Posterior cingulate gyrus (tissue), 11 donors: Measurements from ENCODE around the gene IPO8.
"Not testable (repeated sequence)": the region's sequence is repeated elsewhere in the genome, so short reads cannot be mapped to it uniquely, and the experiment has no call there.

ENCODE experiments used
- DNase-seq, 10 donors: peaks; one replicate each; pipeline versions ENCODE4 v3.0.0 to v3.0.0-alpha.2; 2020 to 2021; ENCODE audit warnings: mixed read lengths in 3 of 10
- intact Hi-C: fragments of 100-400 bp; cut with DNase I; formaldehyde crosslinking; loops from one replicate; pipeline ENCODE4 v1.15.1; 2023

Gene IPO8

DNA sequence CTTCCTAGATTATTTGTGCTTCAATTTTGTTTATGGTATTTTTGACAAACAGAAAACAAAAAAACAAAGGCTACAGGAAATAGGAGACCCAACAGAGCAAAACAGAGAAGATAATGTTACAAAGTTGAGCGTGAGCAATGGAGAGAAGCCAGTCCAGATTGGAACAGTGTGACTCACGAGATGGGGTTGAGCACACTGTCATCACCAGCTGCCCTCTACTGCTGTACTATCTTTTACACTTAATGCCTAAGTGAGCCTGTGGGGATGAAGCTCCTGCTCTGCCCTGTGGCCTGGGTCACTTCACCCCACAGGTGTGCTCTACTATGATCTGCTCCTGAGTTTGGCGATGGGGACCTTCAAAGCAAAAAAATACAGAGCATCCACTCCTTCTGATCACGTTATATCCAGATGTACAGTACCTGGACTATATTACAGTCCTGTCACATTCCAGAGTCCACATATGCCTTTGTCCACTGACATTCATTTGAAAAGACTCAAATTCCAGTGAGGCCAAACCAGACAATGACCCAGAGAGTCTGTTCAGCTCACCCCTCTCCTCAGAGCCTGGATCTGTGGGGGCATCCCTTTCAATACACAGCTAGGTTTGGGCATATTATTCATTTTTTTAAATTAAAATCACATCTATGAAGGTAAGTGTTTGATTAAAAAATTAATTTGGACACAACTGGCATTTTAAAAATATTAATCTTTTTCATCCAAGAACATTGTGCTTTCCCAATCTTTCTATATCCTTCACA lies 4.4 kb downstream of the IPO8 start:
- intact Hi-C loops: no loop called here

DNA sequence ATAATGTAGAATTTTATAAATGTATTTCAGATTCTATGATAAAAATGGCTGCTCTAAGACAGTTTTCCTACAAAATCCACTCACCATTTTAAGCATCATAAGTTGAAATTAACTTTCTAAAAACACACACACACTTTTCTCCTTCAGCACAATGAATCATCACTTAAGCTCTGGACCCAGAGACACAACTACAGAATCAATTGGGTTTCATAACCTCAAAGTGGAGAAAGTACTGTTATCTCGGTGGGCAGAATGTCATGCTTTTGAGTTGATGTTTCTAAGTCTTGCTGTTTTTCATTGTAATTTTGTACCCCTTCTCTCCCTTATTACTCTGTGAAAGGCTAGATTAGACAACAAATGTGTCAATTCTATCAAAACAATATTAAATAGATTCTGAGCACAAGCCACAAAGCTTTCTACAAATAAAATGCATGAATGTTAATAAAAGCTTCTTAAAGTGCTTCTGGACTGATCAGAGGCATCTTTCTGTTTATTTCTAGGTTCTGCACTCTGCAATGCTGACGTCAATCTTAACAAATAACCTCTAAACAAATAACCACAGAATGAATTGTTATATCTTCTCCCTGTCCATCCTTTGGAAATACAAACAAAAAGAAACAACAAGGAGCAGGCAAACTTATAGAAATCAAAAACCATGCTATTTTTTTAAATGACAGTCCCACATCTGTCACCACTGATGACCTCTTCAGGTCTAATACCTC lies 8.2 kb downstream of the IPO8 start:
- intact Hi-C loops: no loop called here

More for the DNA sequence above, 4.4 kb downstream of the IPO8 start:
- no peak for DNase-seq

DNA sequence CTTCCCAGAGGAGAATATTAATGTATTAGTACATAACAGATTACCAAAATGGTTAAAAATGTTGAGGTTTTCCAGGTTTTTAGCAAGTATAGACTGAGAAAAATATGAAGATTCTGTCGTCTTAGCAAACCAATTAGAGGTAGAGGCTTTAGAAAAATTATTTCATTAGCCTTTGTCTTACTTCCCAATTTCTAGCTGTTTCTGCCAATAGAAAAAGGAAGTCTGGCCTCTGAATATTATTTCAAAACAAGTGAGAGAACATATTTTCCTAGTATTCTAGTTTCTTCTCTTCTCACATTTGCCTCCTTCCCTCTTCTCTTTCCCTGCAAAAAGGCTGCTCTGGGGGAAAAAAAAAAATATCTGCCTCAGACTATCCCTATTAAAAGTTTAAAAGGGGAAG lies 16.4 kb downstream of the IPO8 start:
- intact Hi-C loops: no loop called here
- DNase-seq: no peak

More for the DNA sequence above, 8.2 kb downstream of the IPO8 start:
- DNase-seq: no peak

DNA sequence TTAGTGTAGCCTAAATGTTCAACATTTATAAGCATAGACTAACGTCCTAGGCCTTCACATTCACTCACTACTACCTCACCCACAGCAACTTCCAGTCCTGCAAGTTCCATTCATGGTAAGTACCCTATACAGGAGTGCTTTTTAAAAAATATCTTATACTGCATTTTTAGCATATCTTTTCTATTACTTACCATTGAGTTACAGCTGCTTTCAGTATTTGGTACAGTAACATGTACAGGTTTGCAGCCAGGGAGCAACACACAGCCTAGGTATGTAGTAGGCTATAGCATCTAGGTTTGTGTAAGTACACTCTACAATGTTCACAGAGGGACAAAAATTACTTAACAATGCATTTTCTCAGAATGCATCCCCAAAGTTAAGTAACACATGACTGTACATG lies 17.4 kb downstream of the IPO8 start:
- intact Hi-C loops: no loop called here
- DNase-seq: no peak

DNA sequence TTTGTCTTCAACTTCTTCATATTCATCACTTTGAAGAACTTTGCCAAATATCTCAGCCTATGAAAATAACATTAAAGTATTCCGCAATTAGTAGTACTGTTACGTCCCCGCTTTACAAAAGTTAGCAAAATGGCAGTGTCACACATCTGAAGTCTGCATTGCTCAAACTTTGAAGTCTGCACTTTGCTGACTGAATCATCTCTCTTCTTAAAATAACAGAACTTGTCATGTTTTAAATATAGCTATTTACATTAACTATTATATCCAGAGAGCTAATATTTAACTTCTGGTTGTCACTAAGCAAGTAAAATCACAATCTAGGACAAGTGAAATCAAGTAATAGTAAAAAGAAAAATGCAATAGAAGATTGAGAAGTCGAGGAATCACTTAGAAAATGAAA lies 34.5 kb downstream of the IPO8 start:
- intact Hi-C loops: no loop called here

DNA sequence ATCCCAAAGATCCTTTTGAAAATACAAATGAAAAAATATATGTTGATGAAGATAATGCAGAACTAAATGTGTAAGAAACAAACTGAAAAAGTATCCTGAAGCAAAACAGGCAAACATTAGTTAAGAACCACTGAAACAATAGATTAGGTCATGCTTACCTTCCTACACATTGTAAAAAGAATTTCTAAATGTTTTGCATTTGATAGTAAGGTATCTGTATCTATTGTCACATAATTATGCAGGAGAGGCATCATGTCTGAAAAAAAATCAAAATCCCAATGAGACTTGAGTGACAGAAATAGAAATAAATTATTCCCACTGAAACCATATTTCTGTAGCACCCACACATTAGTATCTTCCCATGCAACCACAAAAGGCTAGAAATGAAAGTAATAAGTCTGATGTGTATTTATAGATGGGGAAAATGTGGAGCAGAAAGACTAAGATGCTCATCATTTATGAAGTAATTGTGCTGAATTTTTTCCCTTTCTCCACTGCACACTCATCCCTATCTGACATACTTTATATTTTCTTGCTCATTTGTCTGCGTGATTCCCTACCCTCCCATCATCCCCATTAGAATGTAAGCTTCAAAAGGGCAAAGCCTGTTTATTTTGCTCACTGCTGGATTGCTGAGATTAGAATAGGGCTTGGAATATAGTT lies 43.5 kb downstream of the IPO8 start:
- intact Hi-C loops: no loop called here
- no peak for DNase-seq

More for the DNA sequence above, 34.5 kb downstream of the IPO8 start:
- no peak for DNase-seq

DNA sequence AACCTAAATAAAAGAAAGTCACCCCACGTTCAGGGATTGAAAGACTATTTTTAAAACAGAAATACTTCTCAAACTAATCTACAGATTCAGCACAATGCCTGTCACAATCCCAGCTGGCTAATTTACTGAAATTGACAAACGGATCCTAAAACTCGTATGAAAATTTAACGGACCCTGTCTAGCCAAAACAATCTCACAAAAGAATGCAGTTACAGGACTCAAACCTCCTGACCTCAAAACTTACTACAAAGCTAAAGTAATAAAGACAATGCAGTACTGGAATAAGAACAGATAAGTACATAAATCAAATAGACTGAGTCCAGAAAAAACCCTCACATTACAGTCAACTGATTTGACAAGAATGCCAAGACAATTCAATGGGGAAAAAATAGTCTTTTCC lies 48.8 kb downstream of the IPO8 start:
- no peak for DNase-seq
- intact Hi-C loops: no loop called here

DNA sequence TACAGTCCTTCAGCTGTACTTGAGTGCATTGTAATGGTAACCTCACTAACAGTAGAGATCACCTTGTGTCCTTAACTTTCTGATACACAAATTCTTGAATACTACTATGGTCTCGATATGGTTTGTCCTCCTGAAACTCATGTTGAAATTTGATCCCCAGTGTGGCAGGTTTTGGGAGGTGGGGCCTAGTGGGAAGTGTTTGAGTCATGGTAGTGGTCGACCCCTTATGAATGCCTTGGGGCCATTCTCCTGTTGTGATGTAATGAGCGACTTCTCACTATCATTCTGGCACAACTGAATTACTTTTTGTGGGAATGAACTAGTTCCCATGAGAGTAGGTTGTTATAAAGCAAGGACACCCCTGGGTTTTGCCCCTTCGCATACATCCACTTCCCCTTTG lies 52.3 kb downstream of the IPO8 start:
- intact Hi-C loops: no loop called here
- no peak for DNase-seq

DNA sequence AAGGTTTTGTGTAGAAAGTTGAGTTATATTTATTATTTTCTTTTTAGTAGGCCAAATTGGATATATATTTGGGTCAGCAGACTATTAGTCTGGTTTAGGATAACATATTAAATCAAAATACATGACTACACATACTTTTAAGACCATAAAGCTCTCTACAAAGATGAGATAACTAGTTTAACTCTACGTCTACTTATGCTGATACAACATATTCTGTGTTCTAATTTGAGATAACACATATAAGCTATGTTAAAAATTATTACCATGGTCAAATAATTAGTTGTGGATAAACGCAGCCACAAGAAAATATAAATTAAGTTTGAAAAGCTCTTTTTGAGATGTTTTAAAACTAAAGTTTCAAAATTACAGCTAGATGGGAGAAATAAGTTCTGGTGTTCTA lies 55.3 kb downstream of the IPO8 start:
- intact Hi-C loops: no loop called here
- DNase-seq: no peak

DNA sequence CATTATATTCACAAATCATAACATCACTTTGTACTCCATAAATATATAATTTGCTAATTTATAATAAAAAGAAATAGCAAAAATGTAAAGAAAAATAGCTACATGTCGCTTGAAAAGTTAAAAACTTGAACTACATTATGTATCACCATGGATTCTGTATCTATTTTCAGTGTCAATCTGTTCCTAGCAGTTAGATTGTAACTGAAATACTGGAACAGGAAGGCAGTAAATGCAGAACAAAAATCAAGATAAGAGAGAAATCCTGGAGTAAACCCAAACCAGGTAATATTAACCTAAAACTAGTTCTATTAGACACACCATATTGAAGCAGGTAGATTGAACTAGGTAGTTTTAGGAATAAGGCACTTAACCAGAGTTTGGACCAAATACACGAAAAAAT lies 60.3 kb downstream of the IPO8 start:
- no peak for DNase-seq
- intact Hi-C loops: no loop called here

DNA sequence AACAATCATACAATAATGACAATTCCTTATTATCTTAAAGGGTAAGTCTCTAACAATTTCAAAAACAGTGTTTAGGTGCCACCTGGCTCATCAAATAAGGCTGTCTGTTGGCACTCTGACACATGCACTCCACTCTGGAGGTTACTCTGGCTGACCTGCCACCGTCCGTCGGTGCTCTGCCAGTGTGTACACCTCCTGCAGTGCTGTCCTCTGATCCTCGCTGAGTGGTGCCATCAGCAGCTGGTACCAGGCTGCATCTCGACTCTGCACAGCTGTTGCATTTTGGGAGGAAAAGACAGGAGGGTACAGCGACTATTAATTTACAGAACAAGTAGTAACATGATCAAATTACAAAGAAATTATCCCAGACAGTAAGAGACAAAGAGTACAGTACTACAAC lies 63.9 kb downstream of the IPO8 start:
- intact Hi-C loops: no loop called here
- DNase-seq: peak in 1 of 10 donors; percentile 38

DNA sequence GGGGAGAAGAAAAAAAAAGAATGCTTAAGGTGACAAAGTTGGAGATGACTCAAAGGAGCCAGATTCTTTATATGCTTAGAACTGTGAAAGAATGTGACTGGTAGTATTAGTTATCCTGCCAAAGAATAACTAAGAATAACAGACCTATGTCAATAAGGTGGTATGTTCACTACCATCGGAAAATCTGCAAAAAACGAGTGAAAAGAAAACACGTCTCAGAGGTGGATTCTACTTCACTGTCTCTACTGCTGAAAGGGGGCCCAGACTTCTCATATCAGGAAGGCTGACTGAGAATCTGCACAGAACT lies 64.7 kb downstream of the IPO8 start:
- intact Hi-C loops: no loop called here
- no peak for DNase-seq

DNA sequence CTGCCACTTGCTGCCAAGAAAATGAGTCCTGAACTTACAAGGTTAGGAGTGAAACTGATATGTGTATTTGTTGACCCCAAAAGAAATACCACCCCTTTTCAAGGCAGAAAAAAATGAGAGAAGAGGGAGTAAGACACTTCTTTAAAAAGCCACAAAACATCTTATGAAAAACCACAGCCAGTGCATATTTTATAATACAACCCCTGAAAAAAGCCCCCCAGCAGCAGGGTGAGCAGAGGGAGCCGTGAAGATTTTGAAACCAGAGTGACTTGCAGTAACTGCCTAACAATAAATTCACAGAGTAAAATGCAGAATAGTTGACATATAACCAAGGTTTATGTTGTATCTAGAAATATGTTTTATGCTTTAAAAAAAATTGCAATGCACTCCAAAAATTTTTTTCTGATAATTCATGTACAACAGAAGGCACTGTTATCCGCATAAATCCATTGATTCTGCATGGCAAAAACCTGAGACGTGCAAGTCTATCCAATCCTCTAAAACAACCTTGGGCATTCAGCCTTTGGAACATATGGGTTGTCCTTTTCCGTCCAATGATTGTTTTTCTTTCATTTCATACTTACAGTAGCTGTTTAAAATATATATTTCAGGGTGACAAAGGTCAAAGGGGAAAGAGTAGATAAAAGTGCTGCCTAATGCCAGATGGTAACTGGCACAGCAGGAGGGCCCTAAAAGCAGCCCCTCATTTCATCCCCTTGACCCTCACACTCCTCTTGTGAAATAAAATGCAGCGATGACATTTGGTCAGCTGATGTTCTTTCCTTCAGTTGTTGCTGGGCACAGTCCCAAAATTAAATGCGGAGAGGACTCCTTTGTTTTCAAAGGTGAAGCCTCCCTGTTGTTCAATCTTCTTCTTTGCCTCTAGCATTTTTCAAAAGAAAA lies 65.3 kb downstream of the IPO8 start:
- intact Hi-C loops: no loop called here
- DNase-seq: no peak

DNA sequence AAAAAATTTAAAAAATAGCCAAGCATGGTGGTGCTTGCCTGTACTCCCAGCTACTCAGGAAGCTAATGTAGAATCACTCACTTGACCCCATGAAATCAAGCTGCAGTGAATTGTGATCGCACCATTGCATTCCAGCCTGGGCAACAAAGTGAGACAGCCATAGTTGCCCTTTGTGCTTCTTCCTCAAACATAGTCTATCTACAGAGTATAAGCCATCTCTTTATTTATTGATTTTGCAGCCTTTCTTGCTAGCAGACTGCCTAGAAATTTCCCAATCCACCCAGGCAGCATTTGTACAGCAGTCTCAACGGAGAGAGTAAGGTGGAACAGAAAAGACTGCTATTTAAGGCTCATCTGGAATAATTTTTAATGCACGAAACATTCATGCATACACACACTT lies 68.8 kb downstream of the IPO8 start:
- no peak for DNase-seq
- intact Hi-C loops: no loop called here

DNA sequence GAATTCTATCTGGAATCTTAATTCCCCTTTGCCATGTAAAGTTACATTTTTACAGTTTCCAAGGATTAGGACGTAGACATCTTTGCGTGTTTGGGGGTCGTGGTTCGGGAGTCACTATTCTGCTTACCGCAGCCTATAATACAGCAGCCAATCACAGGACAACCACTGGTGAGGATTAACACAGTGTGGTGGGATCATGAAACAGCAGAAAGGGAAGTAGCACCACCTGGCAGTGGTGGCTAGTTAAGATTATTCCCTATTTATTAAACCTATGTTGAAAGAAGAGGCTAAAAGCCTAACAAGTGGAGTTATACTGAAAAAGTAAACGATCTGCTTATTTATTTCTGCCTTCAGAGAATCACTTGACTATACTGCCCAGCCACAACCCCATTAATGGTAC lies 71.7 kb downstream of the IPO8 start:
- no peak for DNase-seq
- intact Hi-C loops: no loop called here

DNA sequence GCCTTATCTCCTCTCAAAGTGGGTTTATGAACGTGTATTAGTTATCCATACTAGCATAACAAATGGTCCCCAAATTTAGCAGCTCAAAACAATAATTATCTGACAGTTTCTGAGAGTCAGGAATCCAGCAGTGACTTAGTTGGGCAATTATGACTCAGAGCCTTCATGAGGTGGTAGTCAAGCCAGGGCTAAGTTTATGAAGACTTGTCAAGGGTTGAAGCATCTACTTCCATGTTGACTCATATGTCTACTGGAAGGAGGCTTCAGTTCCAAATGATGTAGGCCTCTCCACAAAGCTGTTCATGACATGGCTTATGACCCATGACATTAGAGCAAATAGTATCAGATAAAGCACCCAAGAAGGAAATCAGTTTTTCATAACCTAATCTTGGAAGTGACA lies 73.2 kb downstream of the IPO8 start:
- intact Hi-C loops: no loop called here

DNA sequence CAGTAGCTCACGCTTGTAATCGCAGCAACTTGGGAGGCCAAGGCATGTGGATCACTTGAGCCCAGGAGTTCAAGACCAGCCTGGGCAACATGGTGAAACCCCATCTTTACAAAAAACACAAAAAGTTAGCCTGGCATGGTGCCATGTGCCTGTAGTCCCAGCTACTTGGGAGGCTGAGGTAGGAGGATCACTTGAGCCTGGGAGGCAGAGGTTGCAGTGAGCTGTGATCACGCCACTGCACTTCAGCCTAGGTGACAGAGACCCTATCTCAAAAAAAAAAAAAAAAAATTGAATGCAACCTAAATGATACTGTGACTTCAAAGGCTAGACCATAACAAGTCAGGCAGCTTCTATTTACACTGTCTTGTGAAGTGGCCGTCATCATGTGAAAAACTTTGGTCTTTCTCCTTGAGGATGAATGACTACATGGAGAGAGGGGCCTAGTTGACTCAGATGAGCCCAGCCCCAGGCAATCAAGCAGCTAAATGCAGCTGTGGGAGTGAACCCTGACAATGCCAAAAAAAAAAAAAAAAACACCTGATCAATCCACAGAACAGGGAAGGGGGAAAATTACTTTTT lies 73.9 kb downstream of the IPO8 start:
- intact Hi-C loops, DNase-seq: not testable (repeated sequence)

More for the DNA sequence above, 73.2 kb downstream of the IPO8 start:
- no peak for DNase-seq

DNA sequence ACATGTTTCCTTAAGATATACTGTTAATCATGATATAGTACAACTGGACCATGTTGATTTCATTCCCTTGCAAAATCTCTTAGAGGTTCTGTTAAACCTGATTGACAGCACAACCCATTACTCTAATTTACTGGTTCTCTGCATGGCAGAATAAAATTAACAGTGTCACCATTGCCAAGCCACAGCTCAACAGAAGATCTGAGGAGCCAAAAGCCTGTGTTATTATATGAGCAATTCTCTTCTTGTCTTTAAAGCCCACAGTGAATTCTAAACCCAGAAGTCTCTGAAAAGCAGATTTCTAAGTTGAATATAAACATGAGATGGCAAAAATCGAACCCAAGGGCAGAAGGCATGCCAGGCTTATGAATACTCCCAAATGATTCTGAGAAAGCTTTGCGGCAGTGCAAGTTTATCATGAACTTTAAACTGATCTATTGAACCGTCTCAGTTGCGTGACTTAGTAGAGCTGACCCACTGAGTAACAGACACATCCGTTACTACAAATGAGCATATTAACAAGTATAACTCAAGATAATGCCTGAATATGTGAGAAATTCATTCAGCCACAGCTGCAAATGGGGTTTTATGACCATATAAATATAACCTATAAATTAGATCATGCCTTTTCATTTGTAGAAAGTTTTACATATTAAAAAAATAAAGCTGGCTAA lies 78.2 kb downstream of the IPO8 start:
- DNase-seq: no peak
- intact Hi-C loops: no loop called here

DNA sequence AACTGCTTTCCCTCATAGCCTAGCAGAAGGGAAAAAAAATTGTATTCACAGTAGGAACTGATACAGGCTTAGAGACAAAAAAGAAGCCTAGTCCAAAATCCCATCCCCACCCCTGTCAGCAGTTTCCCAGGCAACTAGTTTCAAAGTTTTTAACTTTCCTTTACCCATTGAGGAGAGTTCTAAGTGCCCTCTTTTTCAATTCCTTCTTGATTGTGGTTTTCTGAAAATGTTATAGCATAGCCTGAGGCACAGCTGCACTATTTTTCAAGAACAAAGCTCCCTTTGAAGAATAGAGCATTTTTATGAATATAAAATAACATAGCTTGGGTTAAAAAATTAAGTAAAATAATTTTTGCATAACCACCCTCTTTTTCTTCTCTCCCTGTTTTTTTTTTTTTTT lies 81.6 kb downstream of the IPO8 start:
- intact Hi-C loops: no loop called here
- DNase-seq: no peak
